Fibroblast of lung (primary cell): ENCODE results near the gene TNIK. TPM values are rescaled to one million over a fixed set of nuclear protein-coding genes. Genes with fewer than 3 reads are reported as not detected.

Experiments used
- DNase-seq, 2 donors: peaks; one replicate each; pipeline versions ENCODE4 v3.0.0 to v3.0.0-alpha.2; 2010; ENCODE audit warnings: low read depth in 2 of 2
- H2AFZ ChIP-seq: 2 replicates; pipeline ENCODE4 v1.5.1; 2012; ENCODE audit warnings: low read length, control low read depth, inconsistent platforms
- H3K27ac ChIP-seq: 2 replicates; pipeline ENCODE4 v1.5.1; 2011; ENCODE audit warnings: low read length, control low read depth; ENCODE audit not compliant: insufficient read depth
- H3K27me3 ChIP-seq: 2 replicates; pipeline ENCODE4 v1.5.1; 2011; ENCODE audit warnings: mild to moderate bottlenecking, low read length; ENCODE audit not compliant: control insufficient read depth, insufficient read depth
- H3K36me3 ChIP-seq: 2 replicates; pipeline ENCODE4 v1.5.1; 2011; ENCODE audit warnings: low read length; ENCODE audit not compliant: control insufficient read depth, insufficient read depth
- H3K4me1 ChIP-seq: 2 replicates; pipeline ENCODE4 v1.5.1; 2011; ENCODE audit warnings: low read length; ENCODE audit not compliant: control insufficient read depth, insufficient read depth; ENCODE audit errors: extremely low read depth
- H3K4me2 ChIP-seq: 2 replicates; pipeline ENCODE4 v1.5.1; 2011; ENCODE audit warnings: low read length, control low read depth; ENCODE audit not compliant: insufficient read depth; ENCODE audit errors: extremely low read depth
- H3K4me3 ChIP-seq, 4 experiments: fragments of 200-600 bp in 1 of 4; sonication (generic) in 1 of 4; replicated peaks in 1 of 4; 2 replicates each; pipeline ENCODE4 v1.5.1; 2011 to 2016; ENCODE audit warnings: low read length in 4 of 4, low read depth in 3 of 4, mild to moderate bottlenecking in 3 of 4, control low read depth in 2 of 4, inconsistent platforms in 1 of 4, mixed read lengths in 1 of 4; ENCODE audit not compliant: insufficient read depth in 1 of 4; ENCODE audit errors: control extremely low read depth in 1 of 4
- H3K79me2 ChIP-seq: 2 replicates; pipeline ENCODE4 v1.5.1; 2012; ENCODE audit warnings: mild to moderate bottlenecking, low read length, inconsistent platforms; ENCODE audit not compliant: control insufficient read depth, insufficient read depth
- H3K9ac ChIP-seq: 2 replicates; pipeline ENCODE4 v1.5.1; 2011; ENCODE audit warnings: mild to moderate bottlenecking, low read length, control low read depth; ENCODE audit not compliant: insufficient read depth
- H3K9me3 ChIP-seq: 2 replicates; pipeline ENCODE4 v1.5.1; 2012; ENCODE audit warnings: low read depth, low read length; ENCODE audit not compliant: control insufficient read depth, insufficient read depth
- H4K20me1 ChIP-seq: 2 replicates; pipeline ENCODE4 v1.5.1; 2011; ENCODE audit warnings: low read length; ENCODE audit not compliant: control insufficient read depth, insufficient read depth; ENCODE audit errors: extremely low read depth
- CTCF ChIP-seq, 2 donors: IDR thresholded peaks in 1 of 2; conservative IDR thresholded peaks in 1 of 2; 1 replicate in 1 of 2; 2 replicates in 1 of 2; pipeline ENCODE4 v1.5.1; 2011 to 2012; ENCODE audit warnings: low read length in 2 of 2, control low read depth in 1 of 2, inconsistent platforms in 1 of 2, low read depth in 1 of 2, mild to moderate bottlenecking in 1 of 2
- EZH2 ChIP-seq: IDR thresholded peaks from 2 replicates; pipeline ENCODE4 v1.5.1; 2012; ENCODE audit warnings: low read length, control low read depth, mild to moderate bottlenecking; ENCODE audit errors: missing control alignments
- polyA plus RNA-seq, 2 donors: library from polyadenylated mRNA; depleted of rRNA in 1 of 2; stranded (reverse) in 1 of 2; unstranded in 1 of 2; fragments of >200 nt; gene quantifications; 2 replicates each; pipeline ENCODE4 v1.2.1, GENCODE V29; 2011 to 2012; ENCODE audit warnings: missing spikeins in 1 of 2
- total RNA-seq: library from RNA; depleted of rRNA; stranded (reverse); fragments of >200 nt; gene quantifications from 2 replicates; pipeline ENCODE4 v1.2.1, GENCODE V29; 2014

The TNIK gene
- total and polyA plus RNA-seq, 2 donors (not counting 1 experiment from before 2014, with no cell fraction given), result 13.8 to 39.3 TPM

- TF ChIP-seq CTCF (conservative IDR thresholded peaks at IDR 0.05 in 1 of 2, IDR thresholded peaks at IDR 0.05 in 1 of 2; ENCODE audit: low read depth in 1 of 2, low read length in 2 of 2) (no peak), EZH2 (no peak)
Observed at GRCh38 chr3:171270541-171270940, 189.7 kb downstream of the TNIK start.

GRCh38 chr3:171269542-171269941 is 190.7 kb downstream of the TNIK start:
- no peaks in the 10 kb centered on the region for H3K36me3 ChIP-seq
- H3K27ac ChIP-seq, result no peak overlapping the region
- TF ChIP-seq EZH2, result no peak
- no peak for TF ChIP-seq CTCF (conservative IDR thresholded peaks at IDR 0.05 in 1 of 2, IDR thresholded peaks at IDR 0.05 in 1 of 2; ENCODE audit: low read depth in 1 of 2, low read length in 2 of 2)
- H3K9me3 ChIP-seq, result no peaks in the 10 kb centered on the region
- H3K4me3 ChIP-seq, result peak overlapping the region in 1 of 4 experiments; percentile 25
- H3K4me2 ChIP-seq, result peak overlapping the region; percentile 61
- no peaks in the 10 kb centered on the region for H3K27me3 ChIP-seq
- H3K79me2 ChIP-seq, result no peaks in the 10 kb centered on the region
- no peak overlapping the region for H2AFZ ChIP-seq
- peak in 1 of 2 donors; percentile 30 for DNase-seq
- H4K20me1 ChIP-seq, result no peaks in the 10 kb centered on the region
- no peak overlapping the region for H3K9ac ChIP-seq
- H3K4me1 ChIP-seq, result peaks cover 2% of the 10 kb centered on the region

More at GRCh38 chr3:171270541-171270940, 189.7 kb downstream of the TNIK start:
- H4K20me1 ChIP-seq, result no peaks in the 10 kb centered on the region
- H3K36me3 ChIP-seq, result no peaks in the 10 kb centered on the region
- H3K4me3 ChIP-seq, result no peak overlapping the region
- H3K9ac ChIP-seq, result no peak overlapping the region
- no peak overlapping the region for H3K27ac ChIP-seq
- no peaks in the 10 kb centered on the region for H3K27me3 ChIP-seq
- H3K4me1 ChIP-seq, result peaks cover 2% of the 10 kb centered on the region
- H3K9me3 ChIP-seq, result no peaks in the 10 kb centered on the region
- H2AFZ ChIP-seq, result no peak overlapping the region
- H3K79me2 ChIP-seq, result no peaks in the 10 kb centered on the region
- H3K4me2 ChIP-seq, result no peak overlapping the region
- DNase-seq, result no peak

GRCh38 chr3:171268677-171269076 is 191.5 kb downstream of the TNIK start:
- H3K9me3 ChIP-seq, result no peaks in the 10 kb centered on the region
- H3K4me3 ChIP-seq, result no peak overlapping the region
- no peak for TF ChIP-seq EZH2
- no peak for TF ChIP-seq CTCF (conservative IDR thresholded peaks at IDR 0.05 in 1 of 2, IDR thresholded peaks at IDR 0.05 in 1 of 2; ENCODE audit: low read depth in 1 of 2, low read length in 2 of 2)
- H3K9ac ChIP-seq, result no peak overlapping the region
- H3K27ac ChIP-seq, result no peak overlapping the region
- no peaks in the 10 kb centered on the region for H3K27me3 ChIP-seq
- no peak overlapping the region for H2AFZ ChIP-seq
- DNase-seq, result no peak
- no peaks in the 10 kb centered on the region for H3K79me2 ChIP-seq
- H3K4me2 ChIP-seq, result no peak overlapping the region
- H3K4me1 ChIP-seq, result peaks cover 2% of the 10 kb centered on the region
- H4K20me1 ChIP-seq, result no peaks in the 10 kb centered on the region
- H3K36me3 ChIP-seq, result no peaks in the 10 kb centered on the region
